T-helper 2 cell treated with Interferon-gamma antibody and Interleukin-4, amounts not matched to agents 5 μg/mL and 100 μg/mL, for 36 hours (primary cell): Measurements from ENCODE around the gene AIFM3.

Experiments used
- DNase-seq: peaks from one replicate; pipeline ENCODE4 v3.0.0; 2021; ENCODE audit warnings: low spot score
- H3K27ac Mint-ChIP-seq: one replicate; pipeline ENCODE4 v1.8.0; 2021; ENCODE audit warnings: mild to moderate bottlenecking, mixed read lengths
- H3K27me3 Mint-ChIP-seq: one replicate; pipeline ENCODE4 v1.8.0; 2021; ENCODE audit warnings: low read depth, mixed read lengths
- H3K36me3 Mint-ChIP-seq: one replicate; pipeline ENCODE4 v1.8.0; 2021; ENCODE audit warnings: low read depth, mixed read lengths
- H3K4me1 Mint-ChIP-seq: one replicate; pipeline ENCODE4 v1.8.0; 2021; ENCODE audit warnings: low read depth, mixed read lengths
- H3K4me3 Mint-ChIP-seq: one replicate; pipeline ENCODE4 v1.8.0; 2022; ENCODE audit warnings: mild to moderate bottlenecking, moderate library complexity, mixed read lengths
- H3K9me3 Mint-ChIP-seq: one replicate; pipeline ENCODE4 v1.8.0; 2021; ENCODE audit warnings: mixed read lengths

Gene AIFM3

GRCh38 chr22:20980523-20980922 lies 13.5 kb downstream of the AIFM3 start:
- no peak overlapping the region for H3K27ac Mint-ChIP-seq
- no peaks in the 10 kb centered on the region for H3K27me3 Mint-ChIP-seq
- peaks cover 8% of the 10 kb centered on the region for H3K9me3 Mint-ChIP-seq

GRCh38 chr22:20980938-20981722 lies 14.1 kb downstream of the AIFM3 start:
- no peak for DNase-seq
- H3K27me3 Mint-ChIP-seq, result no peaks in the 10 kb centered on the region
- H3K4me3 Mint-ChIP-seq, result peak overlapping the region; percentile 91
- peaks cover 8% of the 10 kb centered on the region for H3K9me3 Mint-ChIP-seq
- H3K36me3 Mint-ChIP-seq, result peaks cover 8% of the 10 kb centered on the region
- peak overlapping the region; percentile 85 for H3K27ac Mint-ChIP-seq
- peaks cover 27% of the 10 kb centered on the region for H3K4me1 Mint-ChIP-seq

More at GRCh38 chr22:20980523-20980922, 13.5 kb downstream of the AIFM3 start:
- H3K36me3 Mint-ChIP-seq, result peaks cover 5% of the 10 kb centered on the region
- peak overlapping the region; percentile 18 for H3K4me3 Mint-ChIP-seq
- no peak for DNase-seq
- peaks cover 27% of the 10 kb centered on the region for H3K4me1 Mint-ChIP-seq

DNA sequence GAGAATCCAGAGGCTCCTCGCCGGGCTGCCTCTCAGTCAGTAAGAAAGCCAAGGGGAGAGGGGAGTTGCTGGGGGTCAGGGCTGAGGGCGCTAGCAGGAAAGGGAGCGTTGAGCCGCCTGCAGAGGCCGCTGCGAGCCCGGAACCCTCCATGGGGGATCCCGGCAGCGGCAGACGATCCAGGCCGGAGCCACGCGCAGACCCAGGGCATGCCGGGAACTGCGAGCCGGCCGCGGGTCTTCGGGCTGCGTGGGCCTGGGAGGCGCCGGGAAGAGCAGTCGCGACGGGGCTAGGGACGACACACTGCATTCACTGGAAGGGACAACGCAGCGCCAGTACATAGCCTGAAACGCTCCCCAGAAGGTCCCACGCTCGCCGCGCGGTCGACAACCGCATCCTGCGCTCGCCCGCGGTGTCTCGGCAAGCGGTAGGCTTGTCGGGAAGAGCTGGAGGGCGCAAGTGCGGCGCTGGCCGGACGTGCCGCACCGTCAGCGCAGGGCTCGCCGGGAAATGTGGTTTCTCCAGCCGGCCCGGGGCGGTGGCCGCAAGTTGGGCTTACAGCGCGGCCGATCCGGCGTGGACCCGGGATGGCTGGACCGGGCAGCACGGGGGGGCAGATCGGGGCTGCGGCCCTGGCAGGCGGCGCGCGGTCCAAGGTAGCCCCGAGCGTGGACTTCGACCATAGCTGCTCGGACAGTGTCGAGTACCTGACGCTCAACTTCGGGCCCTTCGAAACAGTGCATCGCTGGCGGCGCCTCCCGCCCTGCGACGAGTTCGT lies 14.9 kb downstream of the AIFM3 start, which contains the start of gene LZTR1:
TSS of gene LZTR1 (plus strand) at position 511 of the 776 bp plus-strand sequence. CDS start at position 586, 75 bp downstream.
- peak; percentile 82 for DNase-seq
- H3K4me1 Mint-ChIP-seq, result peaks cover 27% of the 10 kb centered on the region
- H3K9me3 Mint-ChIP-seq, result peaks cover 8% of the 10 kb centered on the region

GRCh38 chr22:20982563-20982882 lies 15.5 kb downstream of the AIFM3 start:
- Mint-ChIP-seq H3K27me3 (no peaks in the 10 kb centered on the region), H3K9me3 (peaks cover 8% of the 10 kb centered on the region), H3K36me3 (peaks cover 13% of the 10 kb centered on the region), H3K27ac (peak overlapping the region; percentile 89), H3K4me1 (peaks cover 27% of the 10 kb centered on the region), H3K4me3 (peak overlapping the region; percentile 91)
- no peak for DNase-seq

More for the DNA sequence above, 14.9 kb downstream of the AIFM3 start, which contains the start of gene LZTR1:
- peaks cover 13% of the 10 kb centered on the region for H3K36me3 Mint-ChIP-seq
- H3K4me3 Mint-ChIP-seq, result peak within 1 kb of the TSS; percentile 91
- H3K27ac Mint-ChIP-seq, result peak within 1 kb of the TSS; percentile 89
- H3K27me3 Mint-ChIP-seq, result no peaks in the 10 kb centered on the region

DNA sequence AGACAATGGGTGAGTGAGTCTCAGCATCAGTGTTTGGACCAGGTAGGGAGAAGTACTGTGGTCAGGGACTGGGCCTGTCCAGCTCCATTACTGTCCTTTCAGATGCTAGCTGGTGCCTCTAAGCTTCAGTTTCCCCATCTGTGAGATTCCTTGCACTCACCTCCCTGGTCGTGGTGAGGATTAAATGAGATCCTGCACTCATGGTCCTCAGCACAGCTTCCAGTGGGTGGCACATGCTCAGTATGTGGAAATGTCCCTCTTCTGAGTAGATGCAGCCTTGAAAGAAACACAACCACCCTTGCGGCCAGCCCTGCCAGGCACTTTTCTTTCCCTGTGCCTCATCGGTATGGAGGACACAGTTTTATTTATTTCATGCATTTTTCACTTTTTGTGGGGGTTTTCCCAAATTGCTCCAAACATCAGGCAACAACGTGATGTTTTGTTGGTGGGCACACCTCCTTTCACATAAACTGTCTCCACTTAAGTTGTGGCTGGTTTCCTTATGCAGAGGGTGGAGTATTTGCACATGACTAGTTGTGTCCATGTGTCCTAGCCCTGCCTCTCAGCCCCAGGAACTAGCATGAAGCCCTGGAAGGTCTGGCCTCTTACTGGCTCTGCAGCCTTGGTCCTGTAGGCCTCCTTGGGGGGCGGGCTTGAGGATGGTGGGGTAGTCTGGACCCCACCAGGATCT lies 16.2 kb downstream of the AIFM3 start:
- H3K4me1 Mint-ChIP-seq, result peaks cover 27% of the 10 kb centered on the region
- H3K9me3 Mint-ChIP-seq, result peaks cover 8% of the 10 kb centered on the region
- peak overlapping the region; percentile 89 for H3K27ac Mint-ChIP-seq
- peaks cover 16% of the 10 kb centered on the region for H3K36me3 Mint-ChIP-seq
- peak overlapping the region; percentile 91 for H3K4me3 Mint-ChIP-seq
- no peak for DNase-seq
- H3K27me3 Mint-ChIP-seq, result no peaks in the 10 kb centered on the region

GRCh38 chr22:20985720-20986119 lies 18.7 kb downstream of the AIFM3 start:
- H3K4me1 Mint-ChIP-seq, result peaks cover 20% of the 10 kb centered on the region

DNA sequence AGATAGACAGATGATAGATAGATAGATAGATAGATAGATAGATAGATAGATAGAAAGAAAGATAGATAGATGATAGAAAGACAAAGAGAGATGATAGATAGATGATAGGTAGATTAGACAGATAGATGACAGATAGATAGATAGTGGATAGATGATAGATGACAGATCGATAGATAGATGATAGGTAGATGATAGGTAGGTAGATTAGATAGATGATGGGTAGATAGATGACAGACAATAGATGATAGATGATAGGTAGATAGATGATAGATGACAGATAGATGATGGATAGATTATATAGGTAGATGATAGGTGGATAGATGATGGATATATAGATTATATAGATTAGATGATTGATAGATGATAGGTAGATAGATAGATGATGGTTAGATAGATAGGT lies 19.3 kb downstream of the AIFM3 start:
- Mint-ChIP-seq H3K36me3 (peaks cover 18% of the 10 kb centered on the region), H3K9me3 (no peaks in the 10 kb centered on the region), H3K27ac (no peak overlapping the region), H3K4me3 (no peak overlapping the region), H3K4me1 (peaks cover 16% of the 10 kb centered on the region), H3K27me3 (no peaks in the 10 kb centered on the region)
- no peak for DNase-seq

More at GRCh38 chr22:20985720-20986119, 18.7 kb downstream of the AIFM3 start:
- Mint-ChIP-seq H3K27ac (no peak overlapping the region), H3K9me3 (no peaks in the 10 kb centered on the region), H3K27me3 (no peaks in the 10 kb centered on the region), H3K36me3 (peaks cover 18% of the 10 kb centered on the region), H3K4me3 (no peak overlapping the region)
- no peak for DNase-seq

GRCh38 chr22:20987375-20987774 lies 20.3 kb downstream of the AIFM3 start:
- Mint-ChIP-seq H3K4me1 (peaks cover 14% of the 10 kb centered on the region), H3K9me3 (no peaks in the 10 kb centered on the region), H3K27ac (no peak overlapping the region), H3K27me3 (no peaks in the 10 kb centered on the region), H3K36me3 (peaks cover 18% of the 10 kb centered on the region), H3K4me3 (no peak overlapping the region)
- no peak for DNase-seq

DNA sequence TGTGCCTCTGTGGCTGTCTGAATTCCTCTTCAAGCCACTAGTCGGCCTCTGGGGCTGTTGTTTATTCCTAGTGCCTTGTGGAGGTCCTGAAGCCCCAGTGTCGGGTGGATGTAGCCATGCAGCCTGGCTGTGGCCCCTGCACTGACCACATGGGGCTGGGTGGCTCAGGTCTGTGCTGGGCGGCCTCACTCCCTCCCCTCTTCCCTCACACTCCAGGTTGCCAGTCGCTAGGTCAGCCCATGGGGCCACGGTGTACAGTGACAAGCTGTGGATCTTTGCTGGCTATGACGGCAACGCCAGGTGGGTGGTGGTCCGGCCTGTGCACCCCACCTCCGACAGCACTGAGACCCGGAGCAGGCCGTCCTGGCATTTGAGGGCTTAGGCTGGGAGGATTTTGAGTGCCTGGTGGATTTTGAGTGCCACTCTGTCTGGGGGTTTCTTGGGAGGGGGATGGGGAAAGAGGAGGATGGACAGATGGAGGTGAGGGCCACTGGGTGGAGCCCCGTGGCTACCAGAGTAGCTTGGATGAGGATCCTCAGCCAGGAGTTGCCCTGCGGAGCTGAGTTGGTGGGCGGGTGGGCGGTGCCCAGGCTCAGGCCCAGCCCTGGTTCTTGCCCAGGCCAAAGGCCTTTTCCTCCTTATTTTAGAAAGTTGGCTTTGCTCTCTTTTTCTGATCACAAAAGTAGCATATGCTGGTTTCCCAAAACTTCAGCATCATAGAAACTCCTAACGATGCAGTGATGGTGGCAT lies 21.7 kb downstream of the AIFM3 start:
- peaks cover 20% of the 10 kb centered on the region for H3K36me3 Mint-ChIP-seq
- no peak for DNase-seq
- H3K4me1 Mint-ChIP-seq, result peaks cover 5% of the 10 kb centered on the region
- H3K4me3 Mint-ChIP-seq, result no peak overlapping the region
- H3K9me3 Mint-ChIP-seq, result no peaks in the 10 kb centered on the region
- H3K27me3 Mint-ChIP-seq, result no peaks in the 10 kb centered on the region
- no peak overlapping the region for H3K27ac Mint-ChIP-seq

- H3K36me3 Mint-ChIP-seq, result peaks cover 16% of the 10 kb centered on the region
- DNase-seq, result no peak
- H3K9me3 Mint-ChIP-seq, result no peaks in the 10 kb centered on the region
- peaks cover 2% of the 10 kb centered on the region for H3K4me1 Mint-ChIP-seq
- no peak overlapping the region for H3K27ac Mint-ChIP-seq
- H3K4me3 Mint-ChIP-seq, result no peak overlapping the region
- H3K27me3 Mint-ChIP-seq, result no peaks in the 10 kb centered on the region
These were observed 22.5 kb downstream of the AIFM3 start for GRCh38 chr22:20989323-20990138.

- peaks cover 16% of the 10 kb centered on the region for H3K36me3 Mint-ChIP-seq
- no peaks in the 10 kb centered on the region for H3K27me3 Mint-ChIP-seq
- no peaks in the 10 kb centered on the region for H3K9me3 Mint-ChIP-seq
- H3K4me3 Mint-ChIP-seq, result no peak overlapping the region
- peaks cover 2% of the 10 kb centered on the region for H3K4me1 Mint-ChIP-seq
- no peak for DNase-seq
- H3K27ac Mint-ChIP-seq, result no peak overlapping the region
These were observed 23.4 kb downstream of the AIFM3 start for GRCh38 chr22:20990184-20991180.
